ENCODE results near the gene CYP2R1. TPM values are rescaled to one million over a fixed set of nuclear protein-coding genes. Genes with fewer than 3 reads are reported as not detected.
"Not testable (repeated sequence)": the region's sequence is repeated elsewhere in the genome, so short reads cannot be mapped to it uniquely, and the experiment has no call there.

CYP2R1 gene
- total RNA-seq, 4 donors from 2014 or later, result 13.5 to 22.7 (median 14.9) TPM

- Histone ChIP-seq H3K4me3 (no peak overlapping the region), H3K36me3 (no peaks in the 10 kb centered on the region), H3K27ac (no peak overlapping the region), H3K27me3 (no peaks in the 10 kb centered on the region), H3K4me1 (peaks cover 0 to 18% (median 0%) of the 10 kb centered on the region in 3 donors), H3K9me3 (no peaks in the 10 kb centered on the region)
- TF ChIP-seq POLR2A (IDR thresholded peaks at IDR 0.05) (no peak), POLR2AphosphoS5 (IDR thresholded peaks at IDR 0.05) (no peak)
- WGBS, 2 donors (ENCODE audit: low coverage in 1 of 2), result 64 to 66% methylated on average over 4 of the region's 5 CpGs
- ATAC-seq, result no peak
Observed at GRCh38 chr11:14894657-14895598, 2.9 kb upstream of the CYP2R1 start.

GRCh38 chr11:14892577-14892976 is 546 bp upstream of the CYP2R1 start:
- ATAC-seq, result no peak
- no peak for TF ChIP-seq POLR2A (IDR thresholded peaks at IDR 0.05)
- H3K36me3 ChIP-seq, result no peaks in the 10 kb centered on the region
- 74 to 85% methylated on average over 2 of the region's 2 CpGs for WGBS, 2 donors (ENCODE audit: low coverage in 1 of 2)
- H3K27ac ChIP-seq, result peak overlapping the region in 3 of 4 donors; percentile 91 to 96 (median 94)
- H3K4me3 ChIP-seq, result peak overlapping the region; percentile 70 to 81
- peaks cover 0 to 31% (median 0%) of the 10 kb centered on the region in 3 donors for H3K4me1 ChIP-seq
- H3K9me3 ChIP-seq, result no peaks in the 10 kb centered on the region
- no peaks in the 10 kb centered on the region for H3K27me3 ChIP-seq

GRCh38 chr11:14891143-14892035 is 642 bp downstream of the CYP2R1 start:
- Histone ChIP-seq H3K4me3 (peak overlapping the region; percentile 70 to 81), H3K27ac (peak overlapping the region; percentile 75 to 96 (median 92)), H3K9me3 (no peaks in the 10 kb centered on the region), H3K36me3 (no peaks in the 10 kb centered on the region), H3K4me1 (peaks cover 0 to 35% (median 0%) of the 10 kb centered on the region in 3 donors), H3K27me3 (no peaks in the 10 kb centered on the region)
- TF ChIP-seq POLR2A (IDR thresholded peaks at IDR 0.05), result peak; percentile 48 to 49
- TF ChIP-seq EP300 (IDR thresholded peaks at IDR 0.05), result no peak
- TF ChIP-seq CTCF (IDR thresholded peaks at IDR 0.05), result peak in 1 of 4 experiments; percentile 14
- peak; percentile 89 for TF ChIP-seq POLR2AphosphoS5 (IDR thresholded peaks at IDR 0.05)
- no CpG with 5 or more reads among the region's 67 CpGs for WGBS, 2 donors (ENCODE audit: low coverage in 1 of 2)
- peak; percentile 84 for ATAC-seq

GRCh38 chr11:14886513-14886912 is 5.5 kb downstream of the CYP2R1 start:
- no peak for TF ChIP-seq CTCF (IDR thresholded peaks at IDR 0.05)
- TF ChIP-seq EP300 (IDR thresholded peaks at IDR 0.05), result no peak
- TF ChIP-seq POLR2A (IDR thresholded peaks at IDR 0.05), result no peak
- TF ChIP-seq POLR2AphosphoS5 (IDR thresholded peaks at IDR 0.05), result no peak
- H3K27me3 ChIP-seq, result no peaks in the 10 kb centered on the region
- no peak overlapping the region for H3K4me3 ChIP-seq
- no peak for ATAC-seq
- no peaks in the 10 kb centered on the region for H3K36me3 ChIP-seq
- no peak overlapping the region for H3K27ac ChIP-seq
- no peaks in the 10 kb centered on the region for H3K9me3 ChIP-seq
- 60 to 80% methylated on average over 1 of the region's 1 CpG for WGBS, 2 donors (ENCODE audit: low coverage in 1 of 2)
- H3K4me1 ChIP-seq, result peaks cover 0 to 30% (median 0%) of the 10 kb centered on the region in 3 donors

- no peak overlapping the region for H3K27ac ChIP-seq
- no peak for TF ChIP-seq POLR2A (IDR thresholded peaks at IDR 0.05)
- TF ChIP-seq POLR2AphosphoS5 (IDR thresholded peaks at IDR 0.05), result no peak
- TF ChIP-seq CTCF (IDR thresholded peaks at IDR 0.05), result no peak
- TF ChIP-seq EP300 (IDR thresholded peaks at IDR 0.05), result no peak
- peaks cover 0 to 16% (median 0%) of the 10 kb centered on the region in 3 donors for H3K4me1 ChIP-seq
- no peak overlapping the region for H3K4me3 ChIP-seq
- 93 to 100% methylated on average over 1 of the region's 1 CpG for WGBS, 2 donors (ENCODE audit: low coverage in 1 of 2)
- peaks cover 0 to 6% of the 10 kb centered on the region in 2 donors for H3K36me3 ChIP-seq
- no peak for ATAC-seq
- no peaks in the 10 kb centered on the region for H3K9me3 ChIP-seq
- no peaks in the 10 kb centered on the region for H3K27me3 ChIP-seq
Observed at GRCh38 chr11:14884667-14885273, 7.3 kb downstream of the CYP2R1 start.

- H3K4me1 ChIP-seq, H3K4me3 ChIP-seq, ATAC-seq, H3K9me3 ChIP-seq, H3K27me3 ChIP-seq, H3K27ac ChIP-seq: not testable (repeated sequence)
- no CpG with 5 or more reads among the region's 1 CpG for WGBS, 2 donors (ENCODE audit: low coverage in 1 of 2)
- peaks cover 0 to 12% of the 10 kb centered on the region in 2 donors for H3K36me3 ChIP-seq
Observed at GRCh38 chr11:14883683-14884082, 8.3 kb downstream of the CYP2R1 start.

All from gastroesophageal sphincter (tissue), 4 donors.